Measurements from ENCODE around the gene PBX2.
A peak's percentile ranks its signal among the peaks of the same experiment; 100 is the strongest.

The PBX2 gene

GRCh38 chr6:32175322-32175710 lies 14.7 kb downstream of the PBX2 start:
- DNase-seq (ENCODE audit: low read depth in 2 of 3, low spot score in 1 of 3): no peak

- no peak for DNase-seq (ENCODE audit: low read depth in 2 of 3, low spot score in 1 of 3)
Measured at GRCh38 chr6:32174416-32174815, 15.6 kb downstream of the PBX2 start.

GRCh38 chr6:32173051-32173727 lies 16.8 kb downstream of the PBX2 start:
- DNase-seq (ENCODE audit: low read depth in 2 of 3, low spot score in 1 of 3): no peak

GRCh38 chr6:32171234-32171633 lies 18.8 kb downstream of the PBX2 start:
- no peak for DNase-seq (ENCODE audit: low read depth in 2 of 3, low spot score in 1 of 3)

GRCh38 chr6:32170294-32170693 lies 19.7 kb downstream of the PBX2 start:
- no peak for DNase-seq (ENCODE audit: low read depth in 2 of 3, low spot score in 1 of 3)

GRCh38 chr6:32168807-32169591 lies 21.0 kb downstream of the PBX2 start:
- no peak for DNase-seq (ENCODE audit: low read depth in 2 of 3, low spot score in 1 of 3)

GRCh38 chr6:32168350-32168749 lies 21.7 kb downstream of the PBX2 start:
- DNase-seq (ENCODE audit: low read depth in 2 of 3, low spot score in 1 of 3): no peak

- no peak for DNase-seq (ENCODE audit: low read depth in 2 of 3, low spot score in 1 of 3)
Measured at GRCh38 chr6:32167761-32168262, 22.2 kb downstream of the PBX2 start.

- no peak for DNase-seq (ENCODE audit: low read depth in 2 of 3, low spot score in 1 of 3)
Measured at GRCh38 chr6:32167154-32167760, 22.7 kb downstream of the PBX2 start.

GRCh38 chr6:32166411-32167061 lies 23.5 kb downstream of the PBX2 start:
- DNase-seq (ENCODE audit: low read depth in 2 of 3, low spot score in 1 of 3): no peak

GRCh38 chr6:32164295-32164694 lies 25.7 kb downstream of the PBX2 start, which contains the start of gene EGFL8:
Gene EGFL8 (plus strand): TSS chr6:32164595. CDS start chr6:32166166, 1,571 bp downstream.
- DNase-seq (ENCODE audit: low read depth in 2 of 3, low spot score in 1 of 3): no peak

- DNase-seq (ENCODE audit: low read depth in 2 of 3, low spot score in 1 of 3): no peak
Measured at GRCh38 chr6:32163559-32164258, 26.3 kb downstream of the PBX2 start.

GRCh38 chr6:32158052-32158451 lies 31.9 kb downstream of the PBX2 start:
- DNase-seq (ENCODE audit: low read depth in 2 of 3, low spot score in 1 of 3): no peak

GRCh38 chr6:32156891-32157290 lies 33.1 kb downstream of the PBX2 start:
- no peak for DNase-seq (ENCODE audit: low read depth in 2 of 3, low spot score in 1 of 3)

- DNase-seq (ENCODE audit: low read depth in 2 of 3, low spot score in 1 of 3): peak; percentile 37 to 51 (median 51)
Measured at GRCh38 chr6:32154514-32155161, 35.4 kb downstream of the PBX2 start.

- peak; percentile 57 to 65 (median 62) for DNase-seq (ENCODE audit: low read depth in 2 of 3, low spot score in 1 of 3)
Measured at GRCh38 chr6:32153564-32154513, 36.2 kb downstream of the PBX2 start, which contains the start of gene PPT2. Gene PPT2 (plus strand): TSS chr6:32154141. CDS start chr6:32154595, 454 bp downstream.

GRCh38 chr6:32152769-32153563 lies 37.0 kb downstream of the PBX2 start:
- no peak for DNase-seq (ENCODE audit: low read depth in 2 of 3, low spot score in 1 of 3)
